Psoas muscle (tissue), 8 donors: Measurements from ENCODE around the gene CNTFR. TPM values are rescaled to one million over a fixed set of nuclear protein-coding genes. Genes with fewer than 3 reads are reported as not detected.

Experiments
- ATAC-seq, 4 donors: fragments of 200-7000 bp; cut with Tn5 transposase; one replicate each; pipeline ENCODE4 v1.9.1; 2020; ENCODE audit warnings: moderate library complexity in 3 of 4, mild to moderate bottlenecking in 2 of 4
- DNase-seq, 2 donors: peaks; one replicate each; pipeline ENCODE4 v3.0.0-alpha.2; 2020
- H3K27ac ChIP-seq: fragments of 200-600 bp; one replicate; pipeline ENCODE4 v1.8.0; 2022
- H3K27me3 ChIP-seq, 3 donors: fragments of 200-600 bp in 1 of 3; one replicate each; pipeline versions ENCODE4 v1.6.1 to v1.8.0; 2013 to 2022; ENCODE audit warnings: low read length in 2 of 3, mild to moderate bottlenecking in 2 of 3, moderate library complexity in 1 of 3; ENCODE audit not compliant: insufficient read depth in 3 of 3
- H3K36me3 ChIP-seq, 2 donors: fragments of 200-600 bp in 1 of 2; one replicate each; pipeline versions ENCODE4 v1.6.1 to v1.8.0; 2013 to 2022; ENCODE audit warnings: low read depth in 1 of 2, mild to moderate bottlenecking in 1 of 2, moderate library complexity in 1 of 2; ENCODE audit not compliant: insufficient read depth in 1 of 2
- H3K4me1 ChIP-seq: fragments of 200-600 bp; one replicate; pipeline ENCODE4 v1.8.0; 2022
- H3K4me3 ChIP-seq: fragments of 200-600 bp; one replicate; pipeline ENCODE4 v1.8.0; 2022; ENCODE audit warnings: mild to moderate bottlenecking
- H3K9me3 ChIP-seq: fragments of 200-600 bp; one replicate; pipeline ENCODE4 v1.8.0; 2022
- WGBS, 3 donors: extraction: QIAGEN DNeasy Blood & Tissue Kit; methylation state at CpG; one replicate each; pipeline versions ENCODE4 v1.1.6 to v1.1.7; 2013; 5-methylcytosine and 5-hydroxymethylcytosine counted together
- intact Hi-C, 2 donors: fragments of 100-400 bp; cut with DNase I; formaldehyde crosslinking; loops; one replicate each; pipeline versions ENCODE4 v1.11.0 to v1.14.2; 2022
- polyA plus RNA-seq, 3 donors: library from polyadenylated mRNA; stranded (reverse); fragments of 200-250 nt; gene quantifications; one replicate each; pipeline ENCODE4 v1.2.3, GENCODE V29; 2013
- total RNA-seq, 4 donors: library from RNA; stranded (reverse); fragmentation: NEBNext Ultra II Directional in 2 of 4; extraction: Animal tissue kit (Norgen Biotek cat#: 25700) in 2 of 4; gene quantifications; one replicate each; pipeline versions ENCODE4 v1.2.1 to v1.2.4, GENCODE V29; 2021 to 2023
- TF ChIP-seq, protein P1 (sequence below): fragments of 200-600 bp; IDR thresholded peaks from one replicate; pipeline ENCODE4 v1.8.0; 2022; ENCODE audit warnings: antibody characterized with exemption
- donor health status: healthy with polysubstance abuse.
- donor health status: DM: no; HTN: no; CAD: no; lungs with moderate emphysema.
- donor health status: Bipolar disorder and iron deficiency.
- donor health status: healthy.
- donor health status: DM: yes; HTN: yes; CAD: no.
- donor health status: DM: no; HTN: no; CAD: no.
- donor health status: DM: no; HTN: no; CAD: no.
- donor health status: DM: yes; HTN: yes; CAD: no.

Gene CNTFR
- total and polyA plus RNA-seq, 7 donors = 32.3 to 97.4 (median 64.4) TPM

DNA sequence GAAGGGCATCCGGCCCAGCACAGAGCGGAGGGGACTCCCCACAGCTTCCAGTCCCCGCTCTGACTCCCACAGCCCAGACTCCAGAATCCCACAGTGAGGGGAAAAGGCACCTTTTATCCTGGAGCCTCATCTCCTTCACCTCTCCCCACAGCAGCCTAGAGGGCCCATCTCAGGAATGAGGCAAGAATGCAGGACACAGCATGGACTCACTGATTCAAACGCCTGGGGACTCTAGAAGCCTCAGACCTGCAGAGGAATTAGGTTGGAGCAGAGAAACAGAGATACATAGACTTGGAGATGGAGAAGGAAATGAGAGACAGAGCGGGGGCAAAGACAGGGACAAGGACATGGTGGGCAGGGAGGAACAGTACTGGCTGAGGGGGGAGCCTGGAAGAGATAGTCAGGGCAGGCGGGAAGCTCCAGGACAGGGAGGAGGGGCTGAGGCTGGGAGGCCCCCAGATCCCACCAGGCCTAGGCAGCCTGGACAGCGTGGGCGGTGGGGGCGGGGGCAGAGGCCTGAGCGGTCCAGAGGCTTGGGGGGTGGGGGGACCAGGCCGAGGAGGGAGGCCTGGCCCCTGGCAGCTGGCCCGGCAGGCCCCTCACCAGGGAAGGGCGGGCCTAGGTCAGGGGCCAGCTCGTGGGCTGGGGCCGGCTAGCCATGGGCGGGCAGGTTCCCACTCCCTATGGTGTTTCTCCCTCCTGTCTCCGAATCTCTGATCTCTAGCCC is 15.8 kb downstream of the CNTFR start:
- DNase-seq (no peak), ATAC-seq (no peak)
- TF ChIP-seq, protein P1, sequence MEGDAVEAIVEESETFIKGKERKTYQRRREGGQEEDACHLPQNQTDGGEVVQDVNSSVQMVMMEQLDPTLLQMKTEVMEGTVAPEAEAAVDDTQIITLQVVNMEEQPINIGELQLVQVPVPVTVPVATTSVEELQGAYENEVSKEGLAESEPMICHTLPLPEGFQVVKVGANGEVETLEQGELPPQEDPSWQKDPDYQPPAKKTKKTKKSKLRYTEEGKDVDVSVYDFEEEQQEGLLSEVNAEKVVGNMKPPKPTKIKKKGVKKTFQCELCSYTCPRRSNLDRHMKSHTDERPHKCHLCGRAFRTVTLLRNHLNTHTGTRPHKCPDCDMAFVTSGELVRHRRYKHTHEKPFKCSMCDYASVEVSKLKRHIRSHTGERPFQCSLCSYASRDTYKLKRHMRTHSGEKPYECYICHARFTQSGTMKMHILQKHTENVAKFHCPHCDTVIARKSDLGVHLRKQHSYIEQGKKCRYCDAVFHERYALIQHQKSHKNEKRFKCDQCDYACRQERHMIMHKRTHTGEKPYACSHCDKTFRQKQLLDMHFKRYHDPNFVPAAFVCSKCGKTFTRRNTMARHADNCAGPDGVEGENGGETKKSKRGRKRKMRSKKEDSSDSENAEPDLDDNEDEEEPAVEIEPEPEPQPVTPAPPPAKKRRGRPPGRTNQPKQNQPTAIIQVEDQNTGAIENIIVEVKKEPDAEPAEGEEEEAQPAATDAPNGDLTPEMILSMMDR = no peak
- H3K36me3 ChIP-seq = peaks cover 0 to 14% of the 10 kb centered on the region in 2 donors
- no peak overlapping the region for H3K4me3 ChIP-seq
- H3K9me3 ChIP-seq = no peaks in the 10 kb centered on the region
- intact Hi-C loops = no loop called here
- no peak overlapping the region for H3K27ac ChIP-seq
- whole genome bisulfite sequencing, 3 donors = 86 to 94% (median 90%) methylated on average over 7 to 17 of the region's 17 CpGs
- H3K4me1 ChIP-seq = peaks cover 20% of the 10 kb centered on the region
- peaks cover 0 to 2% (median 0%) of the 10 kb centered on the region in 3 donors for H3K27me3 ChIP-seq

DNA sequence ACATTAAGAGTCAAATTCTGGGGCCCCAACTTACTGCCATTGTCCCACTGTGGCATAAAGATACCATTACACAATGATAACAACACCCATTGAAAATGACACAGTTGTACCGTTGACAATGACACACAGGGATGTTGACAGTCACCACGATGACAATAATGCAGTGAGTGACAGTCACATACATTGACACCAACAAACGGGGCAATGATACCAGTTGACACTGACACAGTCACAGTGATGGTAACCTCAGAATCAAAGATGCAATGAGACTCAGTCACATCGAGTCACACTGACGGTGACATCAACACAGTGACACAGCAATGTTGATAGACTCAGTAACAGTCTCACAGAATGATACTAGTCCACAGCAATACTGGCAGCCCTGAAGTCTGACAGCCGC is 16.9 kb downstream of the CNTFR start:
- no peak overlapping the region for H3K27ac ChIP-seq
- no peaks in the 10 kb centered on the region for H3K27me3 ChIP-seq
- TF ChIP-seq, protein P1 = no peak
- WGBS, 3 donors = 88 to 94% (median 88%) methylated on average over 6 of the region's 6 CpGs
- no peak overlapping the region for H3K4me3 ChIP-seq
- intact Hi-C loops = no loop called here
- H3K36me3 ChIP-seq = peaks cover 0 to 21% of the 10 kb centered on the region in 2 donors
- DNase-seq (no peak), ATAC-seq (peak in 2 of 4 donors; percentile 9 to 14)
- H3K9me3 ChIP-seq = no peaks in the 10 kb centered on the region
- H3K4me1 ChIP-seq = peaks cover 25% of the 10 kb centered on the region

DNA sequence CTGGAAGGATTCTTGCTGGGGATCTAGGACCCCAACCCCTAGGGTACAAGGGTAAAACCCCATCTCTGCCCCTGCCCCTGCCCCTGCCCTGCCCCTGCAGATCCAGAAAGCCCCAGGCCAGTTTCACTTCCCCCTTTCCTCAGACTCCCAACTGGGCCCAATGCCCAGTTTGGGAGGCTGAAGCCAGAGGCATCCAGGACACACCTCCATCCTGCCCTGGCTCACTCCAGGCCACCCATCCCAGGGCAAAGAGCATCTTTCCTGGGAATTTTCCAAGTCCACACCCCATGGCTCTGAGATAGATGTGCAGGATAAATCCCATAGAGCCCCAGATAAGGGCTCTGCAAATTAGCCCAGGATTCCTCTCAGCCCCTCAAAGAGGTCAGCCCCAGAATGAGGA is 17.4 kb downstream of the CNTFR start:
- peaks cover 28% of the 10 kb centered on the region for H3K4me1 ChIP-seq
- ATAC-seq = no peak

DNA sequence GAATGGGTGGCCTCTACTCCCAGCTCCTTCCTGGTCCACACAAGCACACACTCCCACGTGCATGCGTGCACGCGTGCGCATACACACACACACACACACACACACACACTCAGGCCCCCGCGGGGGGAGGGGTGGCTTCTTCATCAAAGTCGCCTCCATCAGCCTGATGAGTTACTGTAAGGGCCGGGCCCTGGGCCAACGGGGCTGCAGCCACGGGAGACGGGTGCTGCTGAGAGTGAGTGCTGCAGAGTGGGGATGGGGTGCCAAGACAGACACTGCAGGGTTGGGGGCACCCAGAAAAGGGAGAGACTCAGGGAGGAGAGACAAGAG is 18.1 kb downstream of the CNTFR start:
- Histone ChIP-seq H3K4me1 (peaks cover 28% of the 10 kb centered on the region), H3K4me3 (no peak overlapping the region), H3K27ac (peak overlapping the region; percentile 65), H3K9me3 (no peaks in the 10 kb centered on the region), H3K36me3 (peaks cover 0 to 13% of the 10 kb centered on the region in 2 donors), H3K27me3 (no peaks in the 10 kb centered on the region)
- WGBS, 3 donors = 44 to 54% (median 54%) methylated on average over 12 of the region's 12 CpGs
- no peak for DNase-seq
- TF ChIP-seq, protein P1 = no peak
- ATAC-seq = peak in 1 of 4 donors; percentile 15
- intact Hi-C loops = no loop called here

More for the DNA sequence above, 17.4 kb downstream of the CNTFR start:
- Histone ChIP-seq H3K27me3 (no peaks in the 10 kb centered on the region), H3K9me3 (no peaks in the 10 kb centered on the region), H3K36me3 (peaks cover 0 to 19% of the 10 kb centered on the region in 2 donors), H3K27ac (peak overlapping the region; percentile 65), H3K4me3 (no peak overlapping the region)
- no peak for DNase-seq
- TF ChIP-seq, protein P1 = no peak
- intact Hi-C loops = no loop called here
